Fibroblast of lung (primary cell): ENCODE data around the gene FBLN2. TPM values are rescaled to one million over a fixed set of nuclear protein-coding genes. Genes with fewer than 3 reads are reported as not detected.

ENCODE experiments used
- DNase-seq, 2 donors: peaks; one replicate each; pipeline versions ENCODE4 v3.0.0 to v3.0.0-alpha.2; 2010; ENCODE audit warnings: low read depth in 2 of 2
- H2AFZ ChIP-seq: 2 replicates; pipeline ENCODE4 v1.5.1; 2012; ENCODE audit warnings: low read length, control low read depth, inconsistent platforms
- H3K27ac ChIP-seq: 2 replicates; pipeline ENCODE4 v1.5.1; 2011; ENCODE audit warnings: low read length, control low read depth; ENCODE audit not compliant: insufficient read depth
- H3K27me3 ChIP-seq: 2 replicates; pipeline ENCODE4 v1.5.1; 2011; ENCODE audit warnings: mild to moderate bottlenecking, low read length; ENCODE audit not compliant: control insufficient read depth, insufficient read depth
- H3K36me3 ChIP-seq: 2 replicates; pipeline ENCODE4 v1.5.1; 2011; ENCODE audit warnings: low read length; ENCODE audit not compliant: control insufficient read depth, insufficient read depth
- H3K4me1 ChIP-seq: 2 replicates; pipeline ENCODE4 v1.5.1; 2011; ENCODE audit warnings: low read length; ENCODE audit not compliant: control insufficient read depth, insufficient read depth; ENCODE audit errors: extremely low read depth
- H3K4me2 ChIP-seq: 2 replicates; pipeline ENCODE4 v1.5.1; 2011; ENCODE audit warnings: low read length, control low read depth; ENCODE audit not compliant: insufficient read depth; ENCODE audit errors: extremely low read depth
- H3K4me3 ChIP-seq, 4 experiments: fragments of 200-600 bp in 1 of 4; sonication (generic) in 1 of 4; replicated peaks in 1 of 4; 2 replicates each; pipeline ENCODE4 v1.5.1; 2011 to 2016; ENCODE audit warnings: low read length in 4 of 4, low read depth in 3 of 4, mild to moderate bottlenecking in 3 of 4, control low read depth in 2 of 4, inconsistent platforms in 1 of 4, mixed read lengths in 1 of 4; ENCODE audit not compliant: insufficient read depth in 1 of 4; ENCODE audit errors: control extremely low read depth in 1 of 4
- H3K79me2 ChIP-seq: 2 replicates; pipeline ENCODE4 v1.5.1; 2012; ENCODE audit warnings: mild to moderate bottlenecking, low read length, inconsistent platforms; ENCODE audit not compliant: control insufficient read depth, insufficient read depth
- H3K9ac ChIP-seq: 2 replicates; pipeline ENCODE4 v1.5.1; 2011; ENCODE audit warnings: mild to moderate bottlenecking, low read length, control low read depth; ENCODE audit not compliant: insufficient read depth
- H3K9me3 ChIP-seq: 2 replicates; pipeline ENCODE4 v1.5.1; 2012; ENCODE audit warnings: low read depth, low read length; ENCODE audit not compliant: control insufficient read depth, insufficient read depth
- H4K20me1 ChIP-seq: 2 replicates; pipeline ENCODE4 v1.5.1; 2011; ENCODE audit warnings: low read length; ENCODE audit not compliant: control insufficient read depth, insufficient read depth; ENCODE audit errors: extremely low read depth
- CTCF ChIP-seq, 2 donors: IDR thresholded peaks in 1 of 2; conservative IDR thresholded peaks in 1 of 2; 1 replicate in 1 of 2; 2 replicates in 1 of 2; pipeline ENCODE4 v1.5.1; 2011 to 2012; ENCODE audit warnings: low read length in 2 of 2, control low read depth in 1 of 2, inconsistent platforms in 1 of 2, low read depth in 1 of 2, mild to moderate bottlenecking in 1 of 2
- EZH2 ChIP-seq: IDR thresholded peaks from 2 replicates; pipeline ENCODE4 v1.5.1; 2012; ENCODE audit warnings: low read length, control low read depth, mild to moderate bottlenecking; ENCODE audit errors: missing control alignments
- polyA plus RNA-seq, 2 donors: library from polyadenylated mRNA; depleted of rRNA in 1 of 2; stranded (reverse) in 1 of 2; unstranded in 1 of 2; fragments of >200 nt; gene quantifications; 2 replicates each; pipeline ENCODE4 v1.2.1, GENCODE V29; 2011 to 2012; ENCODE audit warnings: missing spikeins in 1 of 2
- total RNA-seq: library from RNA; depleted of rRNA; stranded (reverse); fragments of >200 nt; gene quantifications from 2 replicates; pipeline ENCODE4 v1.2.1, GENCODE V29; 2014

Gene FBLN2
- total and polyA plus RNA-seq, 2 donors (not counting 1 experiment from before 2014, with no cell fraction given): 25.4 to 138 TPM

- no peak overlapping the region for H2AFZ ChIP-seq
- H3K4me3 ChIP-seq: no peak overlapping the region
- no peaks in the 10 kb centered on the region for H3K79me2 ChIP-seq
- TF ChIP-seq EZH2: no peak
- TF ChIP-seq CTCF (conservative IDR thresholded peaks at IDR 0.05 in 1 of 2, IDR thresholded peaks at IDR 0.05 in 1 of 2; ENCODE audit: low read depth in 1 of 2, low read length in 2 of 2): no peak
- H3K27ac ChIP-seq: no peak overlapping the region
- H3K27me3 ChIP-seq: no peaks in the 10 kb centered on the region
- no peaks in the 10 kb centered on the region for H4K20me1 ChIP-seq
- no peaks in the 10 kb centered on the region for H3K4me1 ChIP-seq
- no peaks in the 10 kb centered on the region for H3K36me3 ChIP-seq
- H3K9me3 ChIP-seq: no peaks in the 10 kb centered on the region
- no peak overlapping the region for H3K4me2 ChIP-seq
- no peak overlapping the region for H3K9ac ChIP-seq
- no peak for DNase-seq
These were observed 135.4 kb downstream of the FBLN2 start for GRCh38 chr3:13684350-13684749.

DNA sequence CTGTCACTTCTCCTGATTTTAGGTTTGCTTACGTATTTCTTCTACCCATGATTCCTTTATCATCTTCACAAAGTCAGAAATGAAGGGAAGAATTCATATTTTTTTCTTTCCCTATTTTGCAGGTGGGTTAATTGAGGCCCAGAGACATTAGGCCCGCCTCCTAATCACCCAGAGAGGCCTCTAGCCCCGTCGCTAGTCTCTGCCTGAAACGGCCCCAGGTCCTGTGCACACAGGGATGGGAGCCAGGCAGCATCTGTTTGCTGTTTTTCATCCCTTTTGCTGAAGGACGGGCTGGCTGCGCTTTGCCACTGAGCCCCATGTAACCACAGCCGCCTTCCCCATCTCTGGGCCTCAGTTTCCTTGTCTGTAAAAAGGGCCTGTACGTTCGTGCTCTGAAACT, 135.9 kb downstream of the FBLN2 start:
- no peaks in the 10 kb centered on the region for H3K36me3 ChIP-seq
- H3K4me2 ChIP-seq: no peak overlapping the region
- no peaks in the 10 kb centered on the region for H3K4me1 ChIP-seq
- TF ChIP-seq CTCF (conservative IDR thresholded peaks at IDR 0.05 in 1 of 2, IDR thresholded peaks at IDR 0.05 in 1 of 2; ENCODE audit: low read depth in 1 of 2, low read length in 2 of 2) (no peak), EZH2 (no peak)
- H3K27ac ChIP-seq: no peak overlapping the region
- H3K4me3 ChIP-seq: no peak overlapping the region
- no peak overlapping the region for H3K9ac ChIP-seq
- no peaks in the 10 kb centered on the region for H3K27me3 ChIP-seq
- no peak overlapping the region for H2AFZ ChIP-seq
- no peaks in the 10 kb centered on the region for H4K20me1 ChIP-seq
- no peak for DNase-seq
- H3K9me3 ChIP-seq: no peaks in the 10 kb centered on the region
- H3K79me2 ChIP-seq: no peaks in the 10 kb centered on the region

DNA sequence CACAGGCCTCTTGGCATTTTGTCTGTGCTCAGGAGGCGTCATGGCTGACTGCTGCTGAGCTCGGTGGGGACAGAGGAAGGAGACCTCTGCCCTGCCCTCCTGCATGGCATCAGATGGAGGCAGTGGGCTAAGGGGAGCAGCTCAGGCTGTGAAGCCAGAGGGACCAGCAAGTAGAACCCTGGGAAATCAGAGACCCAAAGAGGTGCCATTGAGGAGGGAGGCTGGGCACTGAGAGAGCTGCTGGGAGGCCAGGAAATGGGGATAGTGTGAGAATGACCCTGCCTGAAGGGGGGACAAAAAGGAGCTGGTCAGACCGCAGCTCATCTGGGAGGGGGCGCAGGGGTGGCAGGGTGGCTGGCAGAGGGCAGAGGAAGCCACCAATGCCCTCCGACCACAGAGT, 136.8 kb downstream of the FBLN2 start:
- H3K27me3 ChIP-seq: no peaks in the 10 kb centered on the region
- no peak overlapping the region for H3K4me2 ChIP-seq
- no peak overlapping the region for H3K9ac ChIP-seq
- no peaks in the 10 kb centered on the region for H4K20me1 ChIP-seq
- TF ChIP-seq EZH2 (no peak), CTCF (conservative IDR thresholded peaks at IDR 0.05 in 1 of 2, IDR thresholded peaks at IDR 0.05 in 1 of 2; ENCODE audit: low read depth in 1 of 2, low read length in 2 of 2) (no peak)
- no peak overlapping the region for H2AFZ ChIP-seq
- H3K4me3 ChIP-seq: no peak overlapping the region
- no peaks in the 10 kb centered on the region for H3K9me3 ChIP-seq
- no peaks in the 10 kb centered on the region for H3K4me1 ChIP-seq
- H3K36me3 ChIP-seq: no peaks in the 10 kb centered on the region
- H3K79me2 ChIP-seq: no peaks in the 10 kb centered on the region
- DNase-seq: no peak
- H3K27ac ChIP-seq: no peak overlapping the region
